ENCODE data around the gene CCL4. TPM values are rescaled to one million over a fixed set of nuclear protein-coding genes. Genes with fewer than 3 reads are reported as not detected.

Gene CCL4
- total RNA-seq, 1 donor from 2014 or later = not detected

DNA sequence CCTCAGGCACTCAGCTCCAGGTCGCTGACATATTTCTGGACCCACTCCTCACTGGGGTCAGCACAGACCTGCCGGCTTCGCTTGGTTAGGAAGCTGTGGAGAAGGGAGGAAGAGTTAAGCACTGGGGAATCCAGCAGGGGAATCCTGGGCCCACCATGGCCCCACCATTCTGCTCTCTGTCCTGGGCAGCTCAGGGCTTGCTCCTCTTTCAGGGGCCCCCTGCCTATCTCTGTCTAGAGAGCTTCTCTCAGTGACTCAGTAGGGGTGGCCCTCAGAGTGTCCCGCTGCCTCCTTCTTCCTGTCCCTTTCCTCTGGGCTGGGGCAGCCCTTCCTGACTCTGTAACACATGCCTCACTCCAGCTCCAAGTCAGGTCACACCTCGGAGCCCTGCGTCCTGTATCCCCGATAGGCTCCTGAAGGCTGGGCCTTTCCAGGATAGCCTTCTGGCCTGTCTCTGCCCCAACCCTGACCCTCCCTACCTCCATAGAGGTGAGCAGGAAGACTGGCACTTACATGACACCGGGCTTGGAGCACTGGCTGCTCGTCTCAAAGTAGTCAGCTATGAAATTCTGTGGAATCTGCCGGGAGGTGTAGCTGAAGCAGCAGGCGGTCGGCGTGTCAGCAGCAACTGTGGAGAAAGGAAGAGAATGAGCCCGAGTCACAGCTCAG, 14.8 kb upstream of the CCL4 start:
- Mint-ChIP-seq H3K4me1 (peaks cover 4% of the 10 kb centered on the region), H3K9me3 (no peaks in the 10 kb centered on the region), H3K27ac (no peak overlapping the region), H3K4me3 (no peak overlapping the region), H3K27me3 (ENCODE audit: insufficient read depth, low read depth) (peaks cover 3% of the 10 kb centered on the region), H3K36me3 (no peaks in the 10 kb centered on the region)
- no peaks in the 10 kb centered on the region for H3K4me1 ChIP-seq
- peak; percentile 8 for DNase-seq (ENCODE audit: low spot score)
- H3F3A ChIP-seq (ENCODE audit: low read depth) = no peaks in the 10 kb centered on the region
- H3K9ac ChIP-seq = no peak overlapping the region
- H2AFZ ChIP-seq (replicated peaks) = no peak overlapping the region
- TF ChIP-seq, protein P1, sequence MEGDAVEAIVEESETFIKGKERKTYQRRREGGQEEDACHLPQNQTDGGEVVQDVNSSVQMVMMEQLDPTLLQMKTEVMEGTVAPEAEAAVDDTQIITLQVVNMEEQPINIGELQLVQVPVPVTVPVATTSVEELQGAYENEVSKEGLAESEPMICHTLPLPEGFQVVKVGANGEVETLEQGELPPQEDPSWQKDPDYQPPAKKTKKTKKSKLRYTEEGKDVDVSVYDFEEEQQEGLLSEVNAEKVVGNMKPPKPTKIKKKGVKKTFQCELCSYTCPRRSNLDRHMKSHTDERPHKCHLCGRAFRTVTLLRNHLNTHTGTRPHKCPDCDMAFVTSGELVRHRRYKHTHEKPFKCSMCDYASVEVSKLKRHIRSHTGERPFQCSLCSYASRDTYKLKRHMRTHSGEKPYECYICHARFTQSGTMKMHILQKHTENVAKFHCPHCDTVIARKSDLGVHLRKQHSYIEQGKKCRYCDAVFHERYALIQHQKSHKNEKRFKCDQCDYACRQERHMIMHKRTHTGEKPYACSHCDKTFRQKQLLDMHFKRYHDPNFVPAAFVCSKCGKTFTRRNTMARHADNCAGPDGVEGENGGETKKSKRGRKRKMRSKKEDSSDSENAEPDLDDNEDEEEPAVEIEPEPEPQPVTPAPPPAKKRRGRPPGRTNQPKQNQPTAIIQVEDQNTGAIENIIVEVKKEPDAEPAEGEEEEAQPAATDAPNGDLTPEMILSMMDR (IDR thresholded peaks at IDR 0.05) = no peak
- TF ChIP-seq EZH2 (IDR thresholded peaks at IDR 0.05) = no peak
- no peak overlapping the region for H3K27ac ChIP-seq
- H3K27me3 ChIP-seq = no peaks in the 10 kb centered on the region
- H3K79me2 ChIP-seq (ENCODE audit: low read depth) = no peaks in the 10 kb centered on the region
- no peak overlapping the region for H3K4me3 ChIP-seq
- no peaks in the 10 kb centered on the region for H3K36me3 ChIP-seq
- no peaks in the 10 kb centered on the region for H4K20me1 ChIP-seq (ENCODE audit: low read depth)
- H3K9me3 ChIP-seq (ENCODE audit: low read depth) = no peaks in the 10 kb centered on the region
- H3K4me2 ChIP-seq = no peak overlapping the region

DNA sequence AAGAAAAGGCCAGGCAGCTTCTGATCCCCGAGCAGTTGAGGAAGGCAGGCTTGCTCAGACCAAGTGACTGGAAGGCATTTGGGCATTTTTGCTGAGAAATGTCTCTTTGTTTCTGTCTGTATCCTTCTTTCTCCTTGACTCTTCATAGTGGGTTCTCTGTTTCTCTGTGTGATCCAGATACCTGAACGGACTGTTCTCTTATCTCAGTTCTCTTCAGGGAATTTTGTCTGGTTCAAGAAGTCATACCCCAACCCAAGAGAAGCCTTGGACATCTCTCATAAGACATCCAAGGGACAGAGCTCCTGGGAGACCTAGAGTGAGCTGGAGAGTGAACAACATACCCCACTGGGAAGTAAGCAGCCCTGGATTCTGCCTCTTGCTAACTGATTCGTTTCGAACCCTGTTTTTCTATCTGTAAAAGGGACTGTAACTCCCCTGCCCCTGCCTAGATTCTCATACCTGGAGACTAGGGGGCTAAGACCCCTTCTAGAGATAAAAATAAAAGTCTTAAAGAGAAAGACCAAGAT, 14.2 kb upstream of the CCL4 start:
- H3K4me2 ChIP-seq = no peak overlapping the region
- no peak for DNase-seq (ENCODE audit: low spot score)
- H3K36me3 ChIP-seq = no peaks in the 10 kb centered on the region
- Mint-ChIP-seq H3K4me3 (no peak overlapping the region), H3K27me3 (ENCODE audit: insufficient read depth, low read depth) (peaks cover 3% of the 10 kb centered on the region), H3K9me3 (no peaks in the 10 kb centered on the region), H3K4me1 (peaks cover 4% of the 10 kb centered on the region), H3K36me3 (no peaks in the 10 kb centered on the region), H3K27ac (no peak overlapping the region)
- H4K20me1 ChIP-seq (ENCODE audit: low read depth) = no peaks in the 10 kb centered on the region
- no peaks in the 10 kb centered on the region for H3K27me3 ChIP-seq
- H2AFZ ChIP-seq (replicated peaks) = no peak overlapping the region
- H3K4me1 ChIP-seq = no peaks in the 10 kb centered on the region
- no peaks in the 10 kb centered on the region for H3K9me3 ChIP-seq (ENCODE audit: low read depth)
- H3K9ac ChIP-seq = no peak overlapping the region
- TF ChIP-seq EZH2phosphoT487 (IDR thresholded peaks at IDR 0.05) = no peak
- no peak for TF ChIP-seq EZH2 (IDR thresholded peaks at IDR 0.05)
- TF ChIP-seq, protein P1 (IDR thresholded peaks at IDR 0.05) = no peak
- no peak overlapping the region for H3K4me3 ChIP-seq
- no peaks in the 10 kb centered on the region for H3K79me2 ChIP-seq (ENCODE audit: low read depth)
- no peaks in the 10 kb centered on the region for H3F3A ChIP-seq (ENCODE audit: low read depth)
- H3K27ac ChIP-seq = no peak overlapping the region

DNA sequence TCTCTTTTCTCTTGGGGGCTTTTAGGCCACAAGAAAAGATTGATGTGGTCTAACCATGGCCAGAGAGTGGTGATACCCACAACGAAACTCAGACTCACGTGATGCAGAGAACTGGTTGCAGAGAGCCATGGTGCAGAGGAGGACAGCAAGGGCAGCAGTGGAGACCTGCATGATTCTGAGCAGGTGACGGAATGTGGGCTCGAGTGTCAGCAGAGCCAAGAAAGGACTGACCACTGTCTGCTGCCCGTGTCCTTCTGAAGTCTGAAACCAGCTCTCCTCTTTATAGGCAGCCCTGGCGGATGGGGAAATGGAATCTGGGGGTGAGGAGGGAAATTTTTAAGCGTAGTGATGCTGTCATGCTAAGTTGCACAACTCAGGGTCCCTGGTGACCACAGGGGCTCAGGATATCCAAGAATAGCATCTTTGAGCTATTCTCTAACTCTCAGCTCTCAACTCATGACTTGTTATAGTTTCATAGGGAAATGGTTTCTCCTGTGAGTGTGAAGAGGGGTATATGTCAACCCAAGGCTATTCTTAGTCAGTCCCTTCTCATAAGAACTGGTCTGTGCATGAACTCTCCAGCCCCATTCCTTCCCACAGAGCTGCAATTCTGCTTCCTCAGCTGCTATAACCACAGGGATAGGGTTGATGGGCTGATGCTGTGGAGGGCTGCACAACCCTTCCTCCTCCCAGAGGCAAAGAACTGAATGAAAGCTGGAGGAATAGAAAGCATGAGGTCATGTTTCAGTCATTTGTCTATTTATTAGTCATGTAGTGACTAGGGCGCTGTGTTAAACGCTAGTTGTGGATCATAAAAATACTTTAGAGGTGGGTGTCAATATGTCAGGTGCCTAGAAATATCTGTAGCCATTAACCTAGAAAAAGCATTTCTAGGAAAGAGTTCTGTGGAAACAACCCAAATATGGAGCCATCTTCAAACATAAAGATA, 13.5 kb upstream of the CCL4 start, which contains the start of gene CCL3:
Gene CCL3 (minus strand): TSS at position 256 of the 949 bp plus-strand sequence. CDS start 85 bp downstream, at position 171.
- Histone ChIP-seq H3K36me3 (no peaks in the 10 kb centered on the region), H4K20me1 (ENCODE audit: low read depth) (no peaks in the 10 kb centered on the region), H2AFZ (replicated peaks) (no peak within 1 kb of the TSS), H3K4me1 (no peaks in the 10 kb centered on the region), H3K79me2 (ENCODE audit: low read depth) (no peaks in the 10 kb centered on the region), H3K9ac (no peak within 1 kb of the TSS), H3K4me3 (no peak within 1 kb of the TSS), H3K27ac (no peak within 1 kb of the TSS), H3K9me3 (ENCODE audit: low read depth) (no peaks in the 10 kb centered on the region), H3F3A (ENCODE audit: low read depth) (no peaks in the 10 kb centered on the region), H3K27me3 (no peaks in the 10 kb centered on the region), H3K4me2 (no peak within 1 kb of the TSS)
- no peaks in the 10 kb centered on the region for H3K36me3 Mint-ChIP-seq
- no peak for DNase-seq (ENCODE audit: low spot score)
- peaks cover 3% of the 10 kb centered on the region for H3K27me3 Mint-ChIP-seq (ENCODE audit: insufficient read depth, low read depth)
- H3K9me3 Mint-ChIP-seq = no peaks in the 10 kb centered on the region
- peaks cover 4% of the 10 kb centered on the region for H3K4me1 Mint-ChIP-seq
- TF ChIP-seq, protein P1 (IDR thresholded peaks at IDR 0.05) = no peak
- TF ChIP-seq EZH2 (IDR thresholded peaks at IDR 0.05) (no peak), EZH2phosphoT487 (IDR thresholded peaks at IDR 0.05) (no peak)
- no peak within 1 kb of the TSS for H3K27ac Mint-ChIP-seq
- no peak within 1 kb of the TSS for H3K4me3 Mint-ChIP-seq

All from neural progenitor cell (in vitro differentiated cells).